H7 (cell line): ENCODE measurements around the gene PPP1R15A. TPM values are rescaled to one million over a fixed set of nuclear protein-coding genes. Genes with fewer than 3 reads are reported as not detected.

Experiments
- DNase-seq: peaks from one replicate; pipeline ENCODE4 v3.0.0; 2012
- H3K27me3 ChIP-seq: 2 replicates; pipeline ENCODE4 v1.6.0; 2011; ENCODE audit warnings: mild to moderate bottlenecking, low read length; ENCODE audit not compliant: control insufficient read depth, insufficient read depth
- H3K36me3 ChIP-seq: replicated peaks from 2 replicates; pipeline ENCODE4 v1.5.1; 2011; ENCODE audit warnings: low read length; ENCODE audit not compliant: control insufficient read depth, insufficient read depth
- H3K4me3 ChIP-seq: 2 replicates; pipeline ENCODE4 v1.5.1; 2011; ENCODE audit warnings: low read depth, mild to moderate bottlenecking, control low read depth, low read length, moderate library complexity; ENCODE audit not compliant: insufficient read depth
- total RNA-seq: library from RNA; depleted of rRNA; stranded (reverse); fragments of >200 nt; shearing (Covaris generic); gene quantifications from 2 replicates; pipeline ENCODE4 v1.2.3, GENCODE V29; 2014; rRNA removed

PPP1R15A gene
- total RNA-seq, 1 experiment from 2014 or later = 20.3 TPM

GRCh38 chr19:48925240-48925843 is 53.1 kb downstream of the PPP1R15A start:
- Histone ChIP-seq H3K4me3 (no peak overlapping the region), H3K36me3 (peaks cover 6% of the 10 kb centered on the region), H3K27me3 (no peaks in the 10 kb centered on the region)
- no peak for DNase-seq

Other genes starting within 250 kb of the PPP1R15A start
- gene DBP, start 235.0 kb upstream of the PPP1R15A start, total RNA-seq = 11.2 and 18.2 TPM in 2 replicates
- gene CA11, start 226.2 kb upstream of the PPP1R15A start, total RNA-seq = 10.8 and 24.0 TPM in 2 replicates
- gene NTN5, start 199.4 kb upstream of the PPP1R15A start, total RNA-seq = 0.15 TPM in 1 of 2 replicates, not detected in the other
- gene FUT2, start 176.4 kb upstream of the PPP1R15A start, total RNA-seq = 0.78 and 1.8 TPM in 2 replicates
- 1.7 and 2.4 TPM in 2 replicates for gene MAMSTR, start 152.7 kb upstream of the PPP1R15A start, total RNA-seq
- 4.5 and 4.6 TPM in 2 replicates for gene RASIP1, start 131.8 kb upstream of the PPP1R15A start, total RNA-seq
- gene IZUMO1, start 125.5 kb upstream of the PPP1R15A start, total RNA-seq = 0.18 and 0.24 TPM in 2 replicates
- 6.1 and 8.2 TPM in 2 replicates for gene FUT1, start 119.8 kb upstream of the PPP1R15A start, total RNA-seq
- gene FGF21, start 116.9 kb upstream of the PPP1R15A start, total RNA-seq = 0.35 TPM in 1 of 2 replicates, not detected in the other
- gene BCAT2, start 61.4 kb upstream of the PPP1R15A start, total RNA-seq = 31.5 and 40.0 TPM in 2 replicates
- gene HSD17B14, start 35.9 kb upstream of the PPP1R15A start, total RNA-seq = 9.9 and 18.0 TPM in 2 replicates
- gene PLEKHA4, start 3.8 kb upstream of the PPP1R15A start, total RNA-seq = 20.6 and 25.6 TPM in 2 replicates
- 0.52 and 1.1 TPM in 2 replicates for gene TULP2, start 26.3 kb downstream of the PPP1R15A start, total RNA-seq
- gene NUCB1, start 27.9 kb downstream of the PPP1R15A start, total RNA-seq = 173 and 203 TPM in 2 replicates
- gene DHDH, start 61.3 kb downstream of the PPP1R15A start, total RNA-seq = not detected in 2 replicates
- 57.8 and 72.6 TPM in 2 replicates for gene BAX, start 82.5 kb downstream of the PPP1R15A start, total RNA-seq
- gene FTL, start 92.9 kb downstream of the PPP1R15A start, total RNA-seq = 2,437 and 3,282 TPM in 2 replicates
- gene GYS1, start 120.9 kb downstream of the PPP1R15A start, total RNA-seq = 35.2 and 50.2 TPM in 2 replicates
- gene RUVBL2, start 121.5 kb downstream of the PPP1R15A start, total RNA-seq = 256 and 327 TPM in 2 replicates
- not detected in 2 replicates for gene LHB, start 144.7 kb downstream of the PPP1R15A start, total RNA-seq
- gene CGB3, start 151.9 kb downstream of the PPP1R15A start, total RNA-seq = not detected in 2 replicates
- gene CGB2, start 159.5 kb downstream of the PPP1R15A start, total RNA-seq = 1.4 TPM in 1 of 2 replicates, not detected in the other
- not detected in 2 replicates for gene CGB1, start 164.5 kb downstream of the PPP1R15A start, total RNA-seq
- not detected in 2 replicates for gene CGB5, start 171.4 kb downstream of the PPP1R15A start, total RNA-seq
- not detected in 2 replicates for gene CGB8, start 176.7 kb downstream of the PPP1R15A start, total RNA-seq
- not detected in 2 replicates for gene CGB7, start 185.3 kb downstream of the PPP1R15A start, total RNA-seq
- gene NTF4, start 192.4 kb downstream of the PPP1R15A start, total RNA-seq = 0.81 and 1.2 TPM in 2 replicates
- not detected in 2 replicates for gene KCNA7, start 200.3 kb downstream of the PPP1R15A start, total RNA-seq
- 338 and 397 TPM in 2 replicates for gene SNRNP70, start 213.0 kb downstream of the PPP1R15A start, total RNA-seq
- 2.2 and 4.1 TPM in 2 replicates for gene LIN7B, start 241.9 kb downstream of the PPP1R15A start, total RNA-seq
- gene C19orf73, start 246.7 kb downstream of the PPP1R15A start, total RNA-seq = 1.4 and 3.2 TPM in 2 replicates
- gene PPFIA3, start 247.1 kb downstream of the PPP1R15A start, total RNA-seq = 21.1 and 23.6 TPM in 2 replicates